HG02973 (cell line): ENCODE measurements around the gene OSER1.
"Not testable (repeated sequence)": the region's sequence is repeated elsewhere in the genome, so short reads cannot be mapped to it uniquely, and the experiment has no call there.

Source experiments
- ATAC-seq: cut with Tn5 transposase; IDR thresholded peaks from one replicate; pipeline ENCODE4 v1.9.1; 2021; ENCODE audit warnings: moderate library complexity; ENCODE audit not compliant: unreplicated experiment

OSER1 gene

DNA sequence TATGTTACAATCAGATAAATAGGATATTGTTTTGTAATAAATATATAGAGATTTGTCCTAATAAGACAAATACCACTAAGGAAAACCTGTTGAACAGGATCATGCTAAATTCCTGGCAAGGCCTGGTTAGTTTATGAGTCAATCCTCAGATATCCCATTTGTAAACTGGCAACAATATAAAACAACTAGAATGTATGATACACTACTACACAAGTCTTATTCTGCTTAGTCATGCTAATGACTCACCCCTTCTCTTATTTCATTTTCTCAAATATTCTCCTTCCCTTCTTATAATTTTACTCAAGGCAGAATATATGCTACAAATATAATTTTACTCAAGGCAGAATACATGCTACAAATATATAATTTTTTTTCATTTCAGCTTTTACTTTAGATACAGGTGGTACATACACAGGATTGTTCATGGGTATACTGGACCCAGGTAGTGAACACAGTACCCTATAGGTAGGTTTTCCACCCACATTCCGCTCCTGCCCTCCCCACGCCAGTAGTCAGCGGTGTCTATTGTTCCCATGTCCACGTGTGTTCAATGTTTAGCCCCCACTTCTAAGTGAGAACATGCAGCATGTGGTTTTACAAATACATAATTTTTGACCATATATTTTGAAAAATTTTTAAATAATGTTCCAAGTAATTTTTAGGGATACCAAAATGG, 6.3 kb downstream of the OSER1 start:
- no peak for ATAC-seq

GRCh38 chr20:44203161-44203560, 7.4 kb downstream of the OSER1 start:
- no peak for ATAC-seq

DNA sequence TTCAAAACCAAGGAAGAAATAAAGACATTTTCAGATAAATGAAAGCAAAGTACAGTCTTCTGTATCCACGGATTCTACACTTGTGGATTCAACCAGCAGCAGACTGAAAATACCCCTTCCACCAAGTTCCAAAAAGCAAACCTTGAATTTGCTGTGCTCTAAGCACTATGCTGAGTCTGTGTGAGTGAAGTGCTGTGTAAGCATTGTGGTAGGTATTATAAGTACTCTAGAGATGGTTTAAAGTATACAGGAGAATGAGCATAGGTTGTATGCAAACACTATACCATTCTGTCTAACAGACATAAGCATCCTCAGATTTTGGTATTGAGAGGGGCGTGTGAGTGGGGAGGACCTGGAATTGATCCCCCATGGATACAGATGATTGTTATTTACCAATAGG, 9.6 kb downstream of the OSER1 start:
- no peak for ATAC-seq

- ATAC-seq: no peak
These were observed 10.2 kb downstream of the OSER1 start for GRCh38 chr20:44200371-44200770.

- ATAC-seq: no peak
These were observed 10.7 kb downstream of the OSER1 start for GRCh38 chr20:44199877-44200276.

- ATAC-seq: no peak
These were observed 11.7 kb downstream of the OSER1 start for GRCh38 chr20:44198872-44199271.

DNA sequence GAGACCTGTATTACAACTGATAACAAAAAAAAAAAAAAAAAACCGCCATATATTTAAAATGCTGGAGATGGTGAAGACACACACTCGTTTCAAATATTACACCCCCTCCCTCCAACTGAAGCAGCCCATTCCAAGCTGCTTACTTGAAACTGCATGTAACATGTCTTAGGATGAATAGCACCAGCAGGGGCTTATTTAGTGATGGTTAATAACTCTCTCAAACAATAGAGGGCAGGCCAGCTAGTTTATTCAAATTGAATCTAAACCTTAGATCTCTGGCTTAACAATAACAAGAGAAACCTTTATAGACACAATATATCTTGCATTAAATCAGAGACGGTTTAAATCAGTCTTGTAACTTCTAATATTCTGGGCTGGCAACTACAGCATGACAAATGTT, 14.3 kb downstream of the OSER1 start:
- ATAC-seq: no peak

DNA sequence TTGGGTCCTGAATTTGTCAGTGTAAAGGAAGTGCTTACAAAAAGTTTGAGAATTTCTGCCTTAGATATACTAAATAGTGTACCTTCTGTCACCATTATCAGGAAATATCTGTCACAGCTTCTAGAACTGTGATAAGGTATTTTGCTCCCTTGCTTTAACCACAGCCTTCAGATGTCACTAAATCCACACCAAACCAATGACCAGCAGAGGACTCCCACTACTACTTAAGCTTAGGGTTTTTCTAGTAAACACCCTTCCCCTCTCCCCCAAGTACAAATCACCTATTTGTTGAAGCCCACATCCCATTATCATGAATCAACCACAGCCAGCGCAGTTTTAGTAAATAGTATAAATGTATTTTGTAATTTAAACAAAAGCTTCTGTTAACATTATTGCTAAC, 15.0 kb downstream of the OSER1 start:
- no peak for ATAC-seq

- no peak for ATAC-seq
These were observed 16.8 kb downstream of the OSER1 start for GRCh38 chr20:44193801-44194200.

- not testable (repeated sequence) for ATAC-seq
These were observed 18.9 kb downstream of the OSER1 start for GRCh38 chr20:44191640-44192039.

DNA sequence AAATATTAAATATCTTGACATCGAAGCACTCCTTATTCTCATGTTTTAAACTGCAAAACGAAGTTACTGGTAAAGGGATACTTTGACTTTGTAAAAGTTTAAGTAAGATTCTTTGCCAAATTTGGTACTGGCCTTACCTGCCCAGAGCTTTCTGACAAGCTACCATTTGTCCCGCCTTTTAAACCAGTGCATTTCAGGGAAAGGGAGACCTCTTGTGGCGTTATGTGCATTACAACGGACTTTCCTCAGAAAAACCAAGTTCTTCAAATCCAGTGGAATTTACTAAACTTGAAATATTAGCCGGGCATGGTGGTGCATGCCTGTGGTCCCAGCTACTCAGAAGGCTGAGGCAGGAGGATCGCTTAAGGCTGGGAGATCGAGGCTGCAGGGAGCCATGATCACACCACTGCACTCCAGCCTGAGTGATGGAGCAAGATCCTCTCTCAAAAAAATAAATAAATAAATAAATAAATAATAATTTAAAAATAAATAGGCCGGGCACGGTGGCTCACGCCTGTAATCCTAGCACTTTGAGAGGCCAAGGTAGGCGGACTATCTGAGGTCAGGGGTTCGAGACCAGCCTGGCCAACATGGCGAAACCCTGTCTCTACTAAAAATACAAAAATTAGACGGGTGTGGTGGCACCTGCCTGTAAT, 20.2 kb downstream of the OSER1 start:
- ATAC-seq: not testable (repeated sequence)

DNA sequence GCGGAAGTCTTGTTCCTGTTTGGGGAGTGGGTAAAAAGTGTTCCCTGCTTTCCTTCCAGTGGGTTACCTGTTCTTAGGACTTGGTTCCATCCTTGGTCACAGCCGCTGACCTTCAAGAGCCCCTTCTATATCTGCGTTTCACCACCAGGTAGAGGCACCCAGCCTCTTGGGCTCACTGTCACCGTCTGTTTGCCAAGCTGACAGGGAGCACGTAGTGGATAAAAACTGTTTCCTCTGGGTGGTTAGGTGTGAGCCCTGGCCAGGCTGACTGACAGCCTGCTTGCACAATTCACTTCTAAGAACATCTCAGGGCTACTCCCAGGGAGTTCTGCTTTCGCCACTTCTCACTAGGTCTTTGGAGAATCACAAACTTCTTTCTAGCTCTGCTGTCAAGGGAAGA, 21.8 kb downstream of the OSER1 start:
- ATAC-seq: no peak

DNA sequence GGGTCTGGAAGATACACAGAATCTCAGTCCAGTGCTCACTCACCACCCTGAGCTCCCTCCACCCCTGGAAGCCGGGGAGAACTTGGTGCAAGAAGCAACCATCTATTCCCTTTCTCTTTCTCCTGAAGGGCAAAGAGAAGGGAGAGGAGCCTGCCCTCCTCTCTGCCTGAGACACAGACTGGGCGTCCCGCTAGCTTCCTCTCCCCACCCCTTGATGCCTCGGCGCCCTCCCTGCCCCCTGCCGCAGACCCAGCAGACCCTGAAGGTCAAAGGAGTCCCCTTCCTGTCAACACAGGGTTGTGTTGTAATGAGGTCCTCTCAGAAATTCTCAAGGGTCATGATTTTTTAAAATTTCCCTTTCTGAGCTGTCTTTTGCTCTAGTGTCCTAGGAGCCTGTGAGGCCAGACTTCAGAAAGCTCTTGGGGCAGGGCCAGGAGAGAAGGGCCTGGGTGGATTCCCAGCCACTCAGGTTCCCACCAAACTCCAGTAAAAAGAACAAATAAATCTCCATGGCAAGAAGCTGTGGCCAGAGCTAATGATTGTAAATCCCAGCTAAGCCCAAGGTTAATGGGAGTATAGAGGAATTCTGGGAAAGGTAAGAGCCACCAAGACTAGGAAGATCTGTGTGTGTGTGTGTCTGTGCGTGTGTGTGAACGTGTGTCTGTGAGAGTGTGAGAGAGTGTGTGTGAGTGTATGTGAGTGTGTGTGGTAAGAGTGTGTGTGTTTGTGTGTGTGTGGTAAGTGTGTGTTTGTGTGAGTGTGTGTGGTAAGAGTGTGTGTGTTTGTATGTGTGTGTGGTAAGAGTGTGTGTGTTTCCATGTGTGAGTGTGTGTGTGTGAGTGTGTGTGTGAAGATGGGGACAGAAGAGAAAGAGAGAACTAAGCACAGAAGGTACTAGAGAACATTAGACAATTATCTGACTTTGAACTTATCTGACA, 22.5 kb downstream of the OSER1 start:
- no peak for ATAC-seq

GRCh38 chr20:44187054-44187771, 23.4 kb downstream of the OSER1 start, which contains the start of gene JPH2:
Gene JPH2 (minus strand): TSS chr20:44187188. CDS start chr20:44186705, 483 bp downstream.
- no peak for ATAC-seq

DNA sequence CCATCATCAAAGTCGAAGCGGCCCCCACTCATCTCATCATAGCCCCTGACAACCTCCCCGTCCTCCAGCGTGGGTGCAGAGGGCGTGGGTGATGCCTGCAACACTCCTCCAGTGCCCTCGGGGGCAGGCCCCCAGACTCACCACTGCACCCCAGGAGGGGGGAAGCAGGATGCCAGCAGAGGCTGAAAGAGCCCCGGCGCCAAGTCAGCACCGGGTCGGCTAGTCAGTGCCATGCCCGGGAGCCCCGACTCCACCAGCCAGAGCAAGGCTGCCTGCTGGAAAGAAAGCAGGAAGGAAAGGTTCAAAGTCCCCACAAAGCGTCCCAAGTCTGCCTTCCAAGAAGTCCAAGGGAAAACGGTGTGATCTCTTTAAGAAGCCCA, 23.9 kb downstream of the OSER1 start:
- ATAC-seq: no peak

GRCh38 chr20:44186201-44186600, 24.4 kb downstream of the OSER1 start:
- ATAC-seq: no peak

DNA sequence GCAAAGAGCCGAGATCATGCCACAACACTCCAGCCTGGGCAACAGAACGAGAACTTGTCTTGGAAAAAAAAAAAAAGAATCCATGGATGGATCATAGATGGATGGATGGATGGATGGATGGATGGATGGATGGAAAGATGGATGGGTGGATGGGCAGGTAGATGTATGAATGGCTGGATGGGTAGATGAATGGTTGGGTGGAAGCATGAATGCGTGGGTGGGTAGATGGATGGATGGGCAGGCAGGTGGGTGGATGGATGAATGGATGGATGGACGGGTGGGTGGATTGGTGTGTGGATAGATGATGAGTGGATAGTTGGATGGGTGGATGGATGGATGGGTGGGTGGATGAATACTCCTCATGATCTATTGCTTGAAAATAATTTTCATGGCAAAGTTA, 25.0 kb downstream of the OSER1 start:
- ATAC-seq: no peak

- no peak for ATAC-seq
These were observed 27.3 kb downstream of the OSER1 start for GRCh38 chr20:44183282-44183681.

DNA sequence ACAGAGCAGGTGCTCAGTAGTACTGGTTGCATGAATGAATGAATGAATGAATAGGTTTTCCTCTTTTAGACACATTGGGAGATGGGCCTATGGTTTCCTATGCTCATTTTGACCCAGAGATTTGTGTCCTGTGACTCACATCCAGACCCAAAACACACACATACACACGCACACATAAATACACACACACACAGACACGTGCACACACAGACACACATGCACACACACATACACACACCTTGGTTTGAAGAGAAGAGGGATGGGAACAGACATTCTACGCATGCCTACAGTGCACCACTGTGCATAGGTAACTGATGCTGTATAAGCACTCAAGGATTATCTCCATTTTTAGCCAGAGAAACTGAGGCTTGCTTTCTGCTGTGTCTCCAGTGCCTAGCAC, 27.7 kb downstream of the OSER1 start:
- no peak for ATAC-seq

GRCh38 chr20:44182135-44182765, 28.3 kb downstream of the OSER1 start:
- ATAC-seq: no peak

DNA sequence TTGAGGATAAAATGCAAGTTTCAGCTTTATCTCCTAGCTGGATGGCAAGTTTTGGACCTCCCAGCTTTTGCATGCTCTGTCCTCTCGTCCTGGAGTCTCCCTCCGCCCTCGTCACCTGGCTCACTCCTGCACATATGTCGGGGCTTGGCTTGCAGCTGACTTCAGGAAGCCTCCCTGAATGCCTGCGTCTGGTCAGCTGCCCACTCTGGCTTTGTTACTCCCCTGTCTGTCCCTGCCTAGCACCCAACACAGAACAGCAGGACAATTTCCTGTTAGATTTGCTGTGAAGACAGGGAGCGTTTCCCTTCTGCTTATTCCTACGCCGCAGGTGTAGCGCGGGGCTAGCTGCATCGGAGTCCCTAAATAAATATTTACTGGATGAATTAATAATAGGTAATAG, 29.0 kb downstream of the OSER1 start:
- no peak for ATAC-seq
